NCI-H1092 treated with DMSO at 0.1 percent for 48 hours (cell line): ENCODE data around the gene CCDC13.

Experiments
- DNase-seq: peaks from one replicate; lab custom pipeline; 2025; lab: John Stamatoyannopoulos, UW

CCDC13 gene

GRCh38 chr3:42752441-42752840, 20.6 kb downstream of the CCDC13 start:
- DNase-seq = no peak

- no peak for DNase-seq
Observed at GRCh38 chr3:42751609-42752008, 21.4 kb downstream of the CCDC13 start.

GRCh38 chr3:42750834-42751233, 22.2 kb downstream of the CCDC13 start:
- no peak for DNase-seq

- DNase-seq = no peak
Observed at GRCh38 chr3:42749753-42750231, 23.3 kb downstream of the CCDC13 start.

- DNase-seq = no peak
Observed at GRCh38 chr3:42749025-42749752, 23.9 kb downstream of the CCDC13 start.

- DNase-seq = no peak
Observed at GRCh38 chr3:42747581-42747980, 25.5 kb downstream of the CCDC13 start.

- DNase-seq = peak; percentile 6
Observed at GRCh38 chr3:42746455-42747450, 26.3 kb downstream of the CCDC13 start.

GRCh38 chr3:42745776-42746454, 27.1 kb downstream of the CCDC13 start:
- no peak for DNase-seq

- no peak for DNase-seq
Observed at GRCh38 chr3:42745291-42745745, 27.7 kb downstream of the CCDC13 start.

- no peak for DNase-seq
Observed at GRCh38 chr3:42743204-42743995, 29.7 kb downstream of the CCDC13 start.

- no peak for DNase-seq
Observed at GRCh38 chr3:42742688-42743087, 30.4 kb downstream of the CCDC13 start.

- no peak for DNase-seq
Observed at GRCh38 chr3:42742259-42742658, 30.8 kb downstream of the CCDC13 start.

- no peak for DNase-seq
Observed at GRCh38 chr3:42741796-42742195, 31.3 kb downstream of the CCDC13 start.

GRCh38 chr3:42739401-42740158, 33.5 kb downstream of the CCDC13 start:
- no peak for DNase-seq

GRCh38 chr3:42736531-42736930, 36.5 kb downstream of the CCDC13 start:
- no peak for DNase-seq

- no peak for DNase-seq
Observed at GRCh38 chr3:42736081-42736480, 37.0 kb downstream of the CCDC13 start.

GRCh38 chr3:42735615-42736014, 37.4 kb downstream of the CCDC13 start:
- DNase-seq = no peak

- no peak for DNase-seq
Observed at GRCh38 chr3:42735019-42735418, 38.0 kb downstream of the CCDC13 start.

GRCh38 chr3:42734263-42734860, 38.7 kb downstream of the CCDC13 start:
- no peak for DNase-seq
